ENCODE results near the gene TMA7.

The TMA7 gene

DNA sequence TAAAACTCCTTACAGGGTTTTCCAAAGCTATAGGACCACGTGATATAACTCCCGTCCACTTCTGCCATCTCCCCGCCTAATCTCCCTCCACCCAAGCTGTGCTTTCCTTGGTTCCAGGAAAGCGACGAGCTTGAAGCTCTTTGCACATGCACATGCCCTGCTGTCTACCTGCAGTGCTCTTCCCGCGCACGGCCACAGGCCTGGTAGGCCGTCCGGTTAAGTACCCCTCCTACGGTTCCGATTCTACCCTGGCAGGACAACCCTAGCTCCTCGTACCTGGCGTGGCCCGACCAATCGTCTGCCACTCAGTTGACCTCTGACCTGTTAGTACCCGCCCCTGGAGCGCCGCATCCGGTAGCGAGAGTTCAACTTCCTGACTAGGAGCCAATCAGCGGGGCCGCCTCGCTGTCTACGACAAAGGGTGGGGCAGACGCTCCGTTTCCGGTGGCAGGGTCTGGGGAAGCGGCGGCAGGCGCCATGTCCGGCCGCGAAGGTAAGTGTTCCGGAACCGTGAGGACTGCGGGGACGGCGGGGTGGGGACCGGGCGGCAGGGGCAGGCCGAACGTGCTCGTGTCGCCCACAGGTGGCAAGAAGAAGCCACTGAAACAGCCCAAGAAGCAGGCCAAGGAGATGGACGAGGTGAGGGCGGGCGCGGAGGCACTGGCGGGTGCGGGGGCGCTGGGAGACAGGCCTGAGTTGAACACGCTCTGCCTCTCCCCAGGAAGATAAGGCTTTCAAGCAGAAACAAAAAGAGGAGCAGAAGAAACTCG is at the start of gene TMA7, which contains the start of gene CCDC51:
TSS of gene TMA7 (plus strand) at position 438 of the 770 bp plus-strand sequence. CDS start at position 478, 40 bp downstream.
TSS of gene CCDC51 (minus strand) at position 300 of the 770 bp plus-strand sequence. CDS start 4,991 bp downstream, outside the sequence.
- TF ChIP-seq, protein P1, sequence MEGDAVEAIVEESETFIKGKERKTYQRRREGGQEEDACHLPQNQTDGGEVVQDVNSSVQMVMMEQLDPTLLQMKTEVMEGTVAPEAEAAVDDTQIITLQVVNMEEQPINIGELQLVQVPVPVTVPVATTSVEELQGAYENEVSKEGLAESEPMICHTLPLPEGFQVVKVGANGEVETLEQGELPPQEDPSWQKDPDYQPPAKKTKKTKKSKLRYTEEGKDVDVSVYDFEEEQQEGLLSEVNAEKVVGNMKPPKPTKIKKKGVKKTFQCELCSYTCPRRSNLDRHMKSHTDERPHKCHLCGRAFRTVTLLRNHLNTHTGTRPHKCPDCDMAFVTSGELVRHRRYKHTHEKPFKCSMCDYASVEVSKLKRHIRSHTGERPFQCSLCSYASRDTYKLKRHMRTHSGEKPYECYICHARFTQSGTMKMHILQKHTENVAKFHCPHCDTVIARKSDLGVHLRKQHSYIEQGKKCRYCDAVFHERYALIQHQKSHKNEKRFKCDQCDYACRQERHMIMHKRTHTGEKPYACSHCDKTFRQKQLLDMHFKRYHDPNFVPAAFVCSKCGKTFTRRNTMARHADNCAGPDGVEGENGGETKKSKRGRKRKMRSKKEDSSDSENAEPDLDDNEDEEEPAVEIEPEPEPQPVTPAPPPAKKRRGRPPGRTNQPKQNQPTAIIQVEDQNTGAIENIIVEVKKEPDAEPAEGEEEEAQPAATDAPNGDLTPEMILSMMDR (IDR thresholded peaks at IDR 0.05; ENCODE audit: extremely low read depth, missing control alignments): no peak
- DNase-seq (ENCODE audit: low spot score): peak; percentile 98

- no peak for DNase-seq (ENCODE audit: low spot score)
- TF ChIP-seq, protein P1 (IDR thresholded peaks at IDR 0.05; ENCODE audit: extremely low read depth, missing control alignments): no peak
Measured at GRCh38 chr3:48394391-48394790, 45.7 kb upstream of the TMA7 start.

DNA sequence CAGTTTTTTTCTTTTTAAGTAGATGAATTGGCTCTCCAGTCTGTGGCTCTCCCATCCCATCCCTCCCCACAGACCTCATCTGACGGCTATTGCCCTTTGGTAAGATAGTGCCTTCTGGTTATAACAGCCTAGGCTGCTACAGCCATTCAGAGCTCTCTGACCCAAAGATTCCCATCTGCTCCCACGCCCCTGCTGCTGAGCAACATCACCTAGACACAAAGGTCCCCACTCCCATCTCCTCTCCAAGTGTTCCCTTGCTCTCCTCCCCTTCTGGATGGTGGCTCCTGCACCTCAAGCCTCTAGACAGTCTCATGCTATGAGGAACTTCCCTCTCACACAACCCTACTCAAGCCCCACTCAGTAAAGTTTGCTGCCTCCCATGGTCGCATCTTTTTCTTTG is 44.3 kb upstream of the TMA7 start:
- DNase-seq (ENCODE audit: low spot score): no peak
- TF ChIP-seq, protein P1 (IDR thresholded peaks at IDR 0.05; ENCODE audit: extremely low read depth, missing control alignments): no peak

- DNase-seq (ENCODE audit: low spot score): no peak
- TF ChIP-seq, protein P1 (IDR thresholded peaks at IDR 0.05; ENCODE audit: extremely low read depth, missing control alignments): no peak
Measured at GRCh38 chr3:48397767-48398681, 42.0 kb upstream of the TMA7 start.

GRCh38 chr3:48398701-48399386 is 41.2 kb upstream of the TMA7 start:
- no peak for DNase-seq (ENCODE audit: low spot score)

GRCh38 chr3:48399387-48400172 is 40.5 kb upstream of the TMA7 start:
- TF ChIP-seq, protein P1 (IDR thresholded peaks at IDR 0.05; ENCODE audit: extremely low read depth, missing control alignments): no peak
- DNase-seq (ENCODE audit: low spot score): peak; percentile 5

More at GRCh38 chr3:48398701-48399386, 41.2 kb upstream of the TMA7 start:
- TF ChIP-seq, protein P1 (IDR thresholded peaks at IDR 0.05; ENCODE audit: extremely low read depth, missing control alignments): no peak

Data from GM20000 (cell line).